Testis (tissue), 2 donors: ENCODE data around the gene ATG7.

ENCODE experiments used
- POLR2A ChIP-seq: fragments of 450-650 bp; IDR thresholded peaks from one replicate; pipeline ENCODE4 v1.6.1; 2017; ENCODE audit warnings: antibody characterized with exemption, mild to moderate bottlenecking, moderate library complexity
- TF ChIP-seq, protein P1 (sequence below), 3 experiments: fragments of 450-650 bp in 2 of 3; fragments of 200-600 bp in 1 of 3; sonication (generic) in 1 of 3; IDR thresholded peaks; one replicate each; pipeline ENCODE4 v1.5.1; 2016 to 2019; ENCODE audit warnings: antibody characterized with exemption in 3 of 3, mild to moderate bottlenecking in 2 of 3, moderate library complexity in 1 of 3

DNA sequence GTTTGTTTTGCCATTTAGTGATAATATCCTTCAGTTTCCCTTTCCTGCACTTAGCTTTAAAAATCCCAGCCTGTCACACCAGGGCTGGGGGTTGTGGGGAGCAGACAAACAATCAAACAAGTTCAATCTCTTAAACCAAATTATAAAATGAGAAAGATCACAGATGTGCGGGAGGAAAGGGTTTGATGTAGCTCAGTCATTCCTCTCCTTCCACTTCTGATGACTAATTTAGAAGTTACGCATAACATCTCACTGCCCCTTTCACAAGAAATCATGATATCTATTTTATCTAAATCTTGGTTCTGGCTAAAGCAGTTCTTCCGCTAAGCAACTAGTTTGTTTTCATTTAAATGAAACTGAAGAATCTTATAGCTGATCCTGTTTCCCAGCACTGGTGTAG, 34.1 kb upstream of the ATG7 start:
- TF ChIP-seq, protein P1, sequence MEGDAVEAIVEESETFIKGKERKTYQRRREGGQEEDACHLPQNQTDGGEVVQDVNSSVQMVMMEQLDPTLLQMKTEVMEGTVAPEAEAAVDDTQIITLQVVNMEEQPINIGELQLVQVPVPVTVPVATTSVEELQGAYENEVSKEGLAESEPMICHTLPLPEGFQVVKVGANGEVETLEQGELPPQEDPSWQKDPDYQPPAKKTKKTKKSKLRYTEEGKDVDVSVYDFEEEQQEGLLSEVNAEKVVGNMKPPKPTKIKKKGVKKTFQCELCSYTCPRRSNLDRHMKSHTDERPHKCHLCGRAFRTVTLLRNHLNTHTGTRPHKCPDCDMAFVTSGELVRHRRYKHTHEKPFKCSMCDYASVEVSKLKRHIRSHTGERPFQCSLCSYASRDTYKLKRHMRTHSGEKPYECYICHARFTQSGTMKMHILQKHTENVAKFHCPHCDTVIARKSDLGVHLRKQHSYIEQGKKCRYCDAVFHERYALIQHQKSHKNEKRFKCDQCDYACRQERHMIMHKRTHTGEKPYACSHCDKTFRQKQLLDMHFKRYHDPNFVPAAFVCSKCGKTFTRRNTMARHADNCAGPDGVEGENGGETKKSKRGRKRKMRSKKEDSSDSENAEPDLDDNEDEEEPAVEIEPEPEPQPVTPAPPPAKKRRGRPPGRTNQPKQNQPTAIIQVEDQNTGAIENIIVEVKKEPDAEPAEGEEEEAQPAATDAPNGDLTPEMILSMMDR (IDR thresholded peaks at IDR 0.05), result no peak
- TF ChIP-seq POLR2A, result no peak
